Measurements from ENCODE around the gene FGFR3. TPM values are rescaled to one million over a fixed set of nuclear protein-coding genes. Genes with fewer than 3 reads are reported as not detected.

FGFR3 gene
- total RNA-seq, 5 donors from 2014 or later (not counting 1 experiment from before 2014, with no cell fraction given) = 0.70 to 0.91 (median 0.90) TPM; not detected in 2

DNA sequence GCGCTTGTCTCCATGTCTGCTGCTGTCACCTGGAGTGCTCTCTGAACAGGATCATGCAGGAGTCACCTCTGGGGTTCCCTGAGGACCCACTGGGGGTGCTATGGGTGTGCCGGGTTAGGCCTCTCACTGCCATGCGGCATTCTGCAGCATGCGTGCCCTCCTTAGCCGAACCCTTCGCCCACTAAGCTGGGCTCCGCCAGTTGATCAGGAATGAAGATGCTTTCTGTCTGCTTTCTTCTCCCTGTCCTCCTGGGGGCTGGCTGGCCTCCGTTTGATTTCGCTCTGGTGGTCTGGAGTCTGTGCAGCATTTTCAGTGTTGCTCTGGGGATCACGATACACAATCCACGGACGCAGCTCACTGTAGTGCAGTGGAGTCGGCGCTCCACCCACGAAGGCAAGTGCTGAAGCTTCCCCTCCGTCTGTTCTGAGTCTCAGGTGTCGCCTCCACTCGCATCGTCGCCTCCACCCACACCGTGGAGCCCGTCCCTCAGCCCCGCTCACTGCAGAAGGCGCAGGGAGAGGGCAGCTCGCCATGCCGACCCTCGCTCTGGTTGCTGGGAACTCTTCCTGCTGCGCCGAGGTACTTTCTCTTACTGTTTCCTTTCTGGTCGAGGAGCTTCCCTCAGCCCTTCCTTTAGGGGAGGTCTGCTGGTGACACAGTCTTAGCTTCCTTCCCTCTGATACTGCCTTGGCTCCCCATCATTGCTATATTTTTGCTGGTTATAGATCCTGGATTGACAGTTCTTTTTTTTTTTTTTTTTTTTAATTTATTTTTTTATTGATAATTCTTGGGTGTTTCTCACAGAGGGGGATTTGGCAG, 33.6 kb downstream of the FGFR3 start:
- Mint-ChIP-seq H3K36me3 (peaks cover 58% of the 10 kb centered on the region), H3K4me3 (no peak overlapping the region), H3K27ac (no peak overlapping the region), H3K27me3 (no peaks in the 10 kb centered on the region), H3K9me3 (no peaks in the 10 kb centered on the region), H3K4me1 (no peaks in the 10 kb centered on the region)
- no peaks in the 10 kb centered on the region for H3K4me1 ChIP-seq (ENCODE audit: control insufficient read depth in 1 of 2, extremely low read depth in 1 of 2, insufficient read depth in 2 of 2, low read length in 2 of 2)
- H3K36me3 ChIP-seq (ENCODE audit: control insufficient read depth in 2 of 2, extremely low read depth in 1 of 2, insufficient read depth in 1 of 2, low read length in 1 of 2) = peaks cover 30 to 66% of the 10 kb centered on the region in 2 donors
- ATAC-seq (replicated peaks in 1 of 4) (no peak), DNase-seq (no peak)
- no peaks in the 10 kb centered on the region for H3K9me3 ChIP-seq
- no peak overlapping the region for H3K27ac ChIP-seq (ENCODE audit: low read length)
- no peaks in the 10 kb centered on the region for H3K27me3 ChIP-seq (replicated peaks in 1 of 2; ENCODE audit: control insufficient read depth in 2 of 2, extremely low read depth in 1 of 2, insufficient read depth in 2 of 2, low read length in 1 of 2)
- no peak overlapping the region for H3K4me3 ChIP-seq (ENCODE audit: control insufficient read depth in 1 of 2, extremely low read depth in 1 of 2, low read length in 1 of 2)
- 93% methylated on average over 27 of the region's 30 CpGs for WGBS (ENCODE audit: insufficient coverage)
- CTCF ChIA-PET = no interaction called here
- POLR2A ChIA-PET = no interaction called here

DNA sequence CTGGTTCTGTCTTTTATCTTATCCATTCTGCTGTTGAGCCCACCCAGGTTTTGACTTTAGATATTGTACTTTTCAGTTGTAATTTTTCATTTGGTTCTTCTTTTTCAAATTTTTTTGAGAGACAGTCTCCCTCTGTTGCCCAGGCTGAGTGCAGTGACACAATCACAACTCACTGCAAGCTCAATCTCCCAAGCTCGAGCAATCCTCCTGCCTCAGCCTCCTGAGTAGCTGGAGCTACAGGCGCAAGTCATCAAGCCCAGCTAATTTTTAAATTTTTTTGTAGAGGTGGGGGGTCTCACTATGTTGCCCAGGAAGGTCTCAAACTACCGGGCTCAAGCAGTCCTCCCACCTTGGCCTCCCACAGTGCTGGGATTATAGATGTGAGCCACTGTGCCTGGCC, 37.1 kb downstream of the FGFR3 start:
- peaks cover 20 to 65% of the 10 kb centered on the region in 2 donors for H3K36me3 ChIP-seq (ENCODE audit: control insufficient read depth in 2 of 2, extremely low read depth in 1 of 2, insufficient read depth in 1 of 2, low read length in 1 of 2)
- ChIA-PET POLR2A (no interaction called here), CTCF (no interaction called here)
- H3K27ac Mint-ChIP-seq = no peak overlapping the region
- no peak overlapping the region for H3K4me3 Mint-ChIP-seq
- no peaks in the 10 kb centered on the region for H3K9me3 Mint-ChIP-seq
- H3K27me3 ChIP-seq (replicated peaks in 1 of 2; ENCODE audit: control insufficient read depth in 2 of 2, extremely low read depth in 1 of 2, insufficient read depth in 2 of 2, low read length in 1 of 2) = no peaks in the 10 kb centered on the region
- H3K27me3 Mint-ChIP-seq = no peaks in the 10 kb centered on the region
- H3K27ac ChIP-seq (ENCODE audit: low read length) = no peak overlapping the region
- H3K36me3 Mint-ChIP-seq = peaks cover 41% of the 10 kb centered on the region
- no CpG with 5 or more reads among the region's 3 CpGs for WGBS (ENCODE audit: insufficient coverage)
- no peak overlapping the region for H3K4me3 ChIP-seq (ENCODE audit: control insufficient read depth in 1 of 2, extremely low read depth in 1 of 2, low read length in 1 of 2)
- ATAC-seq (replicated peaks in 1 of 4) (no peak), DNase-seq (no peak)
- H3K4me1 ChIP-seq (ENCODE audit: control insufficient read depth in 1 of 2, extremely low read depth in 1 of 2, insufficient read depth in 2 of 2, low read length in 2 of 2) = no peaks in the 10 kb centered on the region
- H3K4me1 Mint-ChIP-seq = peaks cover 0 to 1% (median 0%) of the 10 kb centered on the region in 3 donors
- no peaks in the 10 kb centered on the region for H3K9me3 ChIP-seq

DNA sequence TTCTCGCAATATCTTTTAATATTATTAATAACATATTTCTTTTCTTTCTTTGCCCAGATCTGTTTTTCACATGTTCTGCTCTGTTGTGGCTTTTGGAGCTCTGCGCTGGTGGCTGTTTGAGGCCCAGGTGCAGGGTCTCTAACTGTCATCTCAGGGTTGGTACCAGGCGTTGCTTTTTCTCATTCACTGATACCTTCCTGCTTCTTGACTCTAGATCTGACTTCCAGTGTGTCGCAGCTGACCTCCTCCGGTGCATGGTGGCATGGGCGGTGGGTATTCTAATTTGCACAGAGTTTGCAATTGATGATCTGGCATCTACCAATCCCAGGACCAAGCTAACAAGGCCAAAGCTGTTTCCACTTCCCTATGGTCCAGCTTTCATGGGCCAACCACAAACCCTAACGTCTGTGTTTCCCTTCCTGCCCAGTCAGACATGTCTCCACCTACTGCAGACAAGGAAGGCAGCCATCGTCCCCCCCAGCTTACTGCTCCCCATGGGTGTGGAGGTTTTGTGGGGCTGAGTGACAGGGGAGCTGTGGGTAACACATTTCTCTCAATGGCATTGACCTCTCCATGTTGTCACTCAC, 37.6 kb downstream of the FGFR3 start:
- H3K4me3 ChIP-seq (ENCODE audit: control insufficient read depth in 1 of 2, extremely low read depth in 1 of 2, low read length in 1 of 2) = no peak overlapping the region
- H3K27me3 Mint-ChIP-seq = no peaks in the 10 kb centered on the region
- no peak for ATAC-seq (replicated peaks in 1 of 4)
- H3K4me1 ChIP-seq (ENCODE audit: control insufficient read depth in 1 of 2, extremely low read depth in 1 of 2, insufficient read depth in 2 of 2, low read length in 2 of 2) = no peaks in the 10 kb centered on the region
- H3K9me3 Mint-ChIP-seq = no peaks in the 10 kb centered on the region
- H3K4me3 Mint-ChIP-seq = no peak overlapping the region
- no peaks in the 10 kb centered on the region for H3K9me3 ChIP-seq
- ChIA-PET POLR2A (interaction anchor here in 1 of 2 donors (0.5 kb wide), 1 partner anchor 673 kb away, joined by 3 read pairs; no protein-coding TSS in a partner anchor), CTCF (no interaction called here)
- H3K36me3 ChIP-seq (ENCODE audit: control insufficient read depth in 2 of 2, extremely low read depth in 1 of 2, insufficient read depth in 1 of 2, low read length in 1 of 2) = peaks cover 18 to 62% of the 10 kb centered on the region in 2 donors
- WGBS (ENCODE audit: insufficient coverage) = 91% methylated on average over 4 of the region's 8 CpGs
- H3K4me1 Mint-ChIP-seq = peaks cover 0 to 1% (median 0%) of the 10 kb centered on the region in 3 donors
- no peak overlapping the region for H3K27ac ChIP-seq (ENCODE audit: low read length)
- H3K27ac Mint-ChIP-seq = peak overlapping the region in 1 of 2 donors; percentile 36
- no peak for DNase-seq
- no peaks in the 10 kb centered on the region for H3K27me3 ChIP-seq (replicated peaks in 1 of 2; ENCODE audit: control insufficient read depth in 2 of 2, extremely low read depth in 1 of 2, insufficient read depth in 2 of 2, low read length in 1 of 2)
- peaks cover 43% of the 10 kb centered on the region for H3K36me3 Mint-ChIP-seq

DNA sequence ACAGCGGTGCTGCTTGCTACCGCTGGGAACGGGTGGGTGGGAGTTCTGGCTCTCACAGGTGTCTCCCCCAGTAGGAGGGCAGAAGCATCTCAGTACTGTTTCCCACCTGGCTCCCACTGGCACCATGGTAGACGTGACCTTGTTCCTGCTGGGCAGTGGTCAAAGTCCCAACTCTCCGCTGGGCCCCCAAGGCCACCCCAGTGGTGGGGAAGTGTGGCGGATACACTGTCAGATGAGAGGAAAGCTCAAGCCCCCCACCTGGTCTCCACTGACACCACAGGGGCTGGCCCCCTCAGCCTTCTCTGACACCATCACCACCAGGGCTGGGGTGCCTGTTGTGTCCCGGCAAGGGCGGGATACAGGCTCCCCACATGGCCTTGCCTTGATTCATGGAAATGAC, 38.2 kb downstream of the FGFR3 start:
- ChIA-PET POLR2A (interaction anchor here in 1 of 2 donors (0.5 kb wide), 1 partner anchor 674 kb away, joined by 3 read pairs; no protein-coding TSS in a partner anchor), CTCF (no interaction called here)
- no peaks in the 10 kb centered on the region for H3K9me3 ChIP-seq
- Mint-ChIP-seq H3K27ac (no peak overlapping the region), H3K36me3 (peaks cover 40% of the 10 kb centered on the region), H3K4me1 (peaks cover 0 to 3% (median 1%) of the 10 kb centered on the region in 3 donors), H3K4me3 (no peak overlapping the region), H3K9me3 (no peaks in the 10 kb centered on the region), H3K27me3 (no peaks in the 10 kb centered on the region)
- H3K4me3 ChIP-seq (ENCODE audit: control insufficient read depth in 1 of 2, extremely low read depth in 1 of 2, low read length in 1 of 2) = no peak overlapping the region
- no peak overlapping the region for H3K27ac ChIP-seq (ENCODE audit: low read length)
- peaks cover 15 to 64% of the 10 kb centered on the region in 2 donors for H3K36me3 ChIP-seq (ENCODE audit: control insufficient read depth in 2 of 2, extremely low read depth in 1 of 2, insufficient read depth in 1 of 2, low read length in 1 of 2)
- H3K27me3 ChIP-seq (replicated peaks in 1 of 2; ENCODE audit: control insufficient read depth in 2 of 2, extremely low read depth in 1 of 2, insufficient read depth in 2 of 2, low read length in 1 of 2) = no peaks in the 10 kb centered on the region
- H3K4me1 ChIP-seq (ENCODE audit: control insufficient read depth in 1 of 2, extremely low read depth in 1 of 2, insufficient read depth in 2 of 2, low read length in 2 of 2) = no peaks in the 10 kb centered on the region
- WGBS (ENCODE audit: insufficient coverage) = 68% methylated on average over 5 of the region's 8 CpGs
- no peak for DNase-seq
- no peak for ATAC-seq (replicated peaks in 1 of 4)

DNA sequence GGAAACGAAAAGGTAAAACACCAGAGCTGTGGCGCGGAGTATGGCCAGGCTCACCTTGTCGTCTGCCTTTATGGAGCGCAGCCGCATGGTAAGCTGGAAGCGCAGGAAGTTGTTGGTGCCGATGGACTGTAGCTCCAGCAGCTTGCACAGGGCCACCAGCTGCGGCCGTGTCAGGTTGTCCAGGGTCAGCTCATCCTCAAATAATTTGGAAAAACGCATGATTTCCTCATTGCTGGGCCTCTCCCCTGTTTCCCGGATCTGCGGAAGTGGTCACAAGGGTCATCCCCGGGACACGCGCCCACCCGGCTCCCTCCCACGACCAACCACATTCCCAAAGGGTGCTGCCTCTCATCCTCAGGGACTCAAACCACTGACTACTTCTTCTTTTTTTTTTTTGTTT, 39.6 kb downstream of the FGFR3 start:
- Histone ChIP-seq H3K36me3 (ENCODE audit: control insufficient read depth in 2 of 2, extremely low read depth in 1 of 2, insufficient read depth in 1 of 2, low read length in 1 of 2) (peaks cover 13 to 61% of the 10 kb centered on the region in 2 donors), H3K4me1 (ENCODE audit: control insufficient read depth in 1 of 2, extremely low read depth in 1 of 2, insufficient read depth in 2 of 2, low read length in 2 of 2) (no peaks in the 10 kb centered on the region), H3K4me3 (ENCODE audit: control insufficient read depth in 1 of 2, extremely low read depth in 1 of 2, low read length in 1 of 2) (no peak overlapping the region), H3K27me3 (replicated peaks in 1 of 2; ENCODE audit: control insufficient read depth in 2 of 2, extremely low read depth in 1 of 2, insufficient read depth in 2 of 2, low read length in 1 of 2) (no peaks in the 10 kb centered on the region), H3K9me3 (no peaks in the 10 kb centered on the region), H3K27ac (ENCODE audit: low read length) (no peak overlapping the region)
- 96% methylated on average over 14 of the region's 18 CpGs for WGBS (ENCODE audit: insufficient coverage)
- peaks cover 0 to 5% (median 1%) of the 10 kb centered on the region in 3 donors for H3K4me1 Mint-ChIP-seq
- H3K4me3 Mint-ChIP-seq = no peak overlapping the region
- no peaks in the 10 kb centered on the region for H3K27me3 Mint-ChIP-seq
- CTCF ChIA-PET = no interaction called here
- POLR2A ChIA-PET = no interaction called here
- no peak for ATAC-seq (replicated peaks in 1 of 4)
- no peak for DNase-seq
- peaks cover 43% of the 10 kb centered on the region for H3K36me3 Mint-ChIP-seq
- H3K9me3 Mint-ChIP-seq = no peaks in the 10 kb centered on the region
- H3K27ac Mint-ChIP-seq = no peak overlapping the region

DNA sequence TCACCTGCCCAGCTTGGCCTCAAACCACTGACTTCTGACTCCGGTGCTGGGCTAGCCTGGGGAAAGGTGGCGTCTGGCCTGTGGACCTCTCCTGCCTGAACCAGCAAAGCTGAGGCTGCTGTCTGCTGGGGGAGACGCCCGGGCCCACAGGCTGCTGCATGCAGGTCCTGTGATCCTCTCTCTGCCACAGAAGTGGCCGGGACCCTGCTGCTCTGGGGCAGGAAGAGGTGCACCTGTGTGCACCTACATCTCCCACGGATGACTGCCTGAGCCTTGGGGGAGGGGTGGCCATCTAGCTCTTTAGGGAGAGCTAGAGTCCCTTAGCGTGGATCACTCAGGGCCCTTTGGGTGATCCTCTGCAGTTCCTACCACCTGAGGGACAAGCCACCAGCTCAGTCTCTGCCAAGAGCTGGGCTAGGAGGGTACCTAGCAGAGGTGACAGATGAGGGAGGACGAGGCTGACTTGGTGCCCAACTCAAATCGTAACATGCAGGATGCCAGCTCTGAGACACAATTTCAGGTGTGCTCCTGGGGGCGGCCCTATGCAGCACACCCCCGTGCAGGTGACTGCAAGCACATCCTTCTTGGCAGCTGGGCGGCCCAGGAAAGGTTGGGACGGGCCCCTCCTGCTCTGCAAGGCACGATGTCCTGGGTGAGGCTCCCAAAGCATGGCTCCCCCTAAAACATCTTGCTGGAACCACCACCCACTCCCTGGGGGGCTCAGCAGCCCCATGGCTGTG, 40.4 kb downstream of the FGFR3 start:
- Mint-ChIP-seq H3K27ac (no peak overlapping the region), H3K27me3 (no peaks in the 10 kb centered on the region), H3K4me1 (peaks cover 0 to 5% (median 1%) of the 10 kb centered on the region in 3 donors), H3K36me3 (peaks cover 43% of the 10 kb centered on the region), H3K4me3 (no peak overlapping the region), H3K9me3 (no peaks in the 10 kb centered on the region)
- ChIA-PET POLR2A (no interaction called here), CTCF (interaction anchor here in 1 of 2 donors (0.8 kb wide), 1 partner anchor 26 kb away, joined by 3 read pairs; no protein-coding TSS in a partner anchor)
- no peak overlapping the region for H3K4me3 ChIP-seq (ENCODE audit: control insufficient read depth in 1 of 2, extremely low read depth in 1 of 2, low read length in 1 of 2)
- 80% methylated on average over 10 of the region's 14 CpGs for WGBS (ENCODE audit: insufficient coverage)
- ATAC-seq (replicated peaks in 1 of 4) (no peak), DNase-seq (no peak)
- no peaks in the 10 kb centered on the region for H3K9me3 ChIP-seq
- peaks cover 13 to 66% of the 10 kb centered on the region in 2 donors for H3K36me3 ChIP-seq (ENCODE audit: control insufficient read depth in 2 of 2, extremely low read depth in 1 of 2, insufficient read depth in 1 of 2, low read length in 1 of 2)
- H3K4me1 ChIP-seq (ENCODE audit: control insufficient read depth in 1 of 2, extremely low read depth in 1 of 2, insufficient read depth in 2 of 2, low read length in 2 of 2) = no peaks in the 10 kb centered on the region
- no peaks in the 10 kb centered on the region for H3K27me3 ChIP-seq (replicated peaks in 1 of 2; ENCODE audit: control insufficient read depth in 2 of 2, extremely low read depth in 1 of 2, insufficient read depth in 2 of 2, low read length in 1 of 2)
- H3K27ac ChIP-seq (ENCODE audit: low read length) = no peak overlapping the region

All from T-cell (primary cell).